Suprapubic skin (tissue), 4 donors: Measurements from ENCODE around the gene CBLIF.

Experiments used
- POLR2A ChIP-seq, 2 donors: fragments of 450-650 bp; IDR thresholded peaks; one replicate each; pipeline ENCODE4 v1.6.1; 2017; ENCODE audit warnings: antibody characterized with exemption in 2 of 2, mild to moderate bottlenecking in 2 of 2, moderate library complexity in 2 of 2
- POLR2AphosphoS5 ChIP-seq, 3 donors: sonication (generic); formaldehyde crosslinking; IDR thresholded peaks; one replicate each; pipeline ENCODE4 v1.6.1; 2017; ENCODE audit warnings: antibody characterized with exemption in 3 of 3
- TF ChIP-seq, protein P1 (sequence below), 2 donors: fragments of 200-600 bp in 1 of 2; fragments of 450-650 bp in 1 of 2; sonication (generic) in 1 of 2; IDR thresholded peaks; one replicate each; pipeline ENCODE4 v1.5.1; 2016 to 2019; ENCODE audit warnings: antibody characterized with exemption in 2 of 2, mild to moderate bottlenecking in 1 of 2, moderate library complexity in 1 of 2

DNA sequence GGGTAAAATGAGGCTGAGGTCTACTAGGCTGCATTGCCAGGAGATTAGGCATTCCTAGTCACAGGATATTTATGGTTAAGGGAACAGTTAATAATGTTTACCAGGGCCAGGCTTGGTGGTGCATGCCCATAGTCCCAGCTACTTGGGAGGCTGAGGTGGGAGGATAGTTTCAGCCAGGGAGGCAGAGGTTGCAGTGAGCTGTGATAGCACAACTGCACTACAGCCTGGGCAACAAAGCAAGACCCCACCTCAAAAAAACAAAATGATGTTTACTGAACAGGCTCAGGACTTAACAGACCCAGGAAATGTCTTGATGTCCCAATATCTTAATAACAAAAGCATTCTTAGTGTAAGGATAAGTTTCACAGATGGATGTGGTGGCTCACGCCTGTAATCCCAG is 31.9 kb downstream of the CBLIF start:
- TF ChIP-seq POLR2A (IDR thresholded peaks at IDR 0.05) (no peak), POLR2AphosphoS5 (IDR thresholded peaks at IDR 0.05) (no peak)
- TF ChIP-seq, protein P1, sequence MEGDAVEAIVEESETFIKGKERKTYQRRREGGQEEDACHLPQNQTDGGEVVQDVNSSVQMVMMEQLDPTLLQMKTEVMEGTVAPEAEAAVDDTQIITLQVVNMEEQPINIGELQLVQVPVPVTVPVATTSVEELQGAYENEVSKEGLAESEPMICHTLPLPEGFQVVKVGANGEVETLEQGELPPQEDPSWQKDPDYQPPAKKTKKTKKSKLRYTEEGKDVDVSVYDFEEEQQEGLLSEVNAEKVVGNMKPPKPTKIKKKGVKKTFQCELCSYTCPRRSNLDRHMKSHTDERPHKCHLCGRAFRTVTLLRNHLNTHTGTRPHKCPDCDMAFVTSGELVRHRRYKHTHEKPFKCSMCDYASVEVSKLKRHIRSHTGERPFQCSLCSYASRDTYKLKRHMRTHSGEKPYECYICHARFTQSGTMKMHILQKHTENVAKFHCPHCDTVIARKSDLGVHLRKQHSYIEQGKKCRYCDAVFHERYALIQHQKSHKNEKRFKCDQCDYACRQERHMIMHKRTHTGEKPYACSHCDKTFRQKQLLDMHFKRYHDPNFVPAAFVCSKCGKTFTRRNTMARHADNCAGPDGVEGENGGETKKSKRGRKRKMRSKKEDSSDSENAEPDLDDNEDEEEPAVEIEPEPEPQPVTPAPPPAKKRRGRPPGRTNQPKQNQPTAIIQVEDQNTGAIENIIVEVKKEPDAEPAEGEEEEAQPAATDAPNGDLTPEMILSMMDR (IDR thresholded peaks at IDR 0.05) = no peak
